ENCODE measurements around the gene SLC35A5.
"Not testable (repeated sequence)": the region's sequence is repeated elsewhere in the genome, so short reads cannot be mapped to it uniquely, and the experiment has no call there.

SLC35A5 gene, protein sequence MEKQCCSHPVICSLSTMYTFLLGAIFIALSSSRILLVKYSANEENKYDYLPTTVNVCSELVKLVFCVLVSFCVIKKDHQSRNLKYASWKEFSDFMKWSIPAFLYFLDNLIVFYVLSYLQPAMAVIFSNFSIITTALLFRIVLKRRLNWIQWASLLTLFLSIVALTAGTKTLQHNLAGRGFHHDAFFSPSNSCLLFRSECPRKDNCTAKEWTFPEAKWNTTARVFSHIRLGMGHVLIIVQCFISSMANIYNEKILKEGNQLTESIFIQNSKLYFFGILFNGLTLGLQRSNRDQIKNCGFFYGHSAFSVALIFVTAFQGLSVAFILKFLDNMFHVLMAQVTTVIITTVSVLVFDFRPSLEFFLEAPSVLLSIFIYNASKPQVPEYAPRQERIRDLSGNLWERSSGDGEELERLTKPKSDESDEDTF

DNA sequence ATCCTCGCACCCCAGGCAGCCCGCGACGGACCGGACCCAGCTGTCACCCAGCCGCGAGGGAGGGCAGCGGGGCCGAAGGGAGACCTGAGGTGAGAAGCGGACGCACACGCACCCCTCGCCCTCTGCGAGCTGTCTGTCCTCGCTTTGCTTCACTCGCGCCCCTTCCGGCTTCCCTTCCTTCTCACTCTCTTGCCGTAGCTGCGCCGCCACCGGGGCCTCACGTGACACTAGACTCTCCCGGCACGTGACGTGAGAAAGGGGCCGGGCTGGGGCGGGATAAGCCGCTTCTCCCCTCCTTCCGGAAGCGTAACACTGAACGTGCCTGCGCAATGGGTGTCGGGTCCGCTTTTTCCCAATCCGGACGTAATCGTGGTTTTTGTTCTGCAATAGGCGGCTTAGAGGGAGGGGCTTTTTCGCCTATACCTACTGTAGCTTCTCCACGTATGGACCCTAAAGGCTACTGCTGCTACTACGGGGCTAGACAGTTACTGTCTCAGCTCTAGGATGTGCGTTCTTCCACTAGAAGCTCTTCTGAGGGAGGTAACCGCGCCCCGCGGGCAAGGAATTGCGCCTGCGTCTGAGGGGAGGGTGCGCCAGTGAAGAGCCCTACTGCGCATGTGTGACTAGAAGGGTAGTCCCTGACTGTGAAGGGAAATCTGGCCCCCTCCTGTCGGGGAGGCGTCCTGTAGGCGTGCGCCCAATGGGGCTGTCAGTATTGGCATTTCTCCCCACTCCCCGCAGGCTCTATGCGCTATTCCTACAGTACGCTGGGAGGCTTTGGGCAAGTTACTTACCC is at the start of gene SLC35A5, which contains the start of gene ATG3:
Gene SLC35A5 (plus strand): TSS at position 312 of the 796 bp plus-strand sequence. CDS start 1,359 bp downstream, outside the sequence.
Gene ATG3 (minus strand): TSS at position 229 of the 796 bp plus-strand sequence. CDS start 434 bp downstream, outside the sequence.
- DNase-seq, result peak; percentile 98 to 99

DNA sequence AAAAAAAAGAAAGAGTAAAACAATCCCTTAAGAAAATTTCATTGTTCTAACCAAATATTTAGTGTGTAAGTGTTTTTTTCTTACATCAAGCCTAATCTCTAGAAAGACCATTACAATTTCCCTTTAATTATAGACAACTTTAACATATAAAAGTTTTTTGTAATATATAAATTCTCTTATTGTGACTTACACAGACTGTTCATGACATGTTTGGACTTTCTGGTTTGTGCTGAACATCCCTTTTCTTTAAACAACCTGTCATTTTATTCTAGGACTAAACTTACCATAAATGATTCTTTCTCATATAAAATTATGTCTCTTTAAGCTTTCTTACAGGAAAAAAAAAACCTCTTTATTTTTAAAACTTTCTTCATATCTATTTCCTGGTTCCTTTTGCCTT is 49.5 kb upstream of the SLC35A5 start:
- DNase-seq, result no peak

DNA sequence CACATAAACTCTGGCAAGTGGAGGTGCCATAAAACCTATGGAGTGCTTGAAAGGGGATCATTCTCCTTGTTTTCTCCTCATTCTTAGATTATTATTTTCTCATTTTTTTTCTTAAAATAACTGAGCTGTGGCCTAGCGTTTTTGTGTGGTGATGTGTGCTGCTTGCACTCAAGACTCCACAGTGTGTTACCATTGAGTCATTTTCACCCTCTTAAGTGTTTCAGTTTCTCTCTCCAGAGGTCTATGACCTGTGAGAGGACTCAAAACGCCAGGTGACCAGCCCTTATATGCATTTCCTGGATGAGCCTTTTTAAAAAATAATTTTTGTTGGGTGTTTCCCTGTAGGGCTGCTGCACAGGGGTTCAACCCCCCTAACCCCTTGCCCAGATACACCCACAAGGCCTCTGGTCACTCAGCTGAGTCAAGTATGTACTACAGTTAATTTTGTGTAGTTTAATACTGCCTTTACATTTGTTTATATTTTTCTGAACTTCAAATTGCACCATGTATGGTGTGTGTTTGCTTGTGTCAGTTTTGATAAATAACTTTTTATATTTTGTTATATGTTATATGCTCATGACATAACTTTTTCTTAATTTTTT is 47.2 kb upstream of the SLC35A5 start:
- no peak for DNase-seq

DNA sequence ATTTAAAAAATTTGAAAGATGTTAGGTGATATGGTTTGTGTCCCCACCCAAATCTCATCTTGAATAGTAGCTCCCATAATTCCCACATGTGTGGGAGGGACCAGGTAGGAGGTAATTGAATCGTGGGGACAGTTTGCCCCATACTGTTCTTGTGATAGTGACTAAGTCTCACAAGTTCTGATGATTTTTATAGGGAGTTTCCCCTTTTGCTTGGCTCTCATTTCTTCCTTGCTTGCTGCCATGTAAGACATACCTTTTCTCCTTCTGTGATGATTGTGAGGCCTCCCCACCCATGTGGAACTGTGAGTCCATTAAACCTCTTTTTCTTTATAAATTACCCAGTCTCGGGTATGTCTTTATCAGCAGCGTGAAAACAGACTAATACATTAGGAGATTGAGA is 42.9 kb upstream of the SLC35A5 start:
- DNase-seq, result peak in 1 of 2 donors; percentile 27

DNA sequence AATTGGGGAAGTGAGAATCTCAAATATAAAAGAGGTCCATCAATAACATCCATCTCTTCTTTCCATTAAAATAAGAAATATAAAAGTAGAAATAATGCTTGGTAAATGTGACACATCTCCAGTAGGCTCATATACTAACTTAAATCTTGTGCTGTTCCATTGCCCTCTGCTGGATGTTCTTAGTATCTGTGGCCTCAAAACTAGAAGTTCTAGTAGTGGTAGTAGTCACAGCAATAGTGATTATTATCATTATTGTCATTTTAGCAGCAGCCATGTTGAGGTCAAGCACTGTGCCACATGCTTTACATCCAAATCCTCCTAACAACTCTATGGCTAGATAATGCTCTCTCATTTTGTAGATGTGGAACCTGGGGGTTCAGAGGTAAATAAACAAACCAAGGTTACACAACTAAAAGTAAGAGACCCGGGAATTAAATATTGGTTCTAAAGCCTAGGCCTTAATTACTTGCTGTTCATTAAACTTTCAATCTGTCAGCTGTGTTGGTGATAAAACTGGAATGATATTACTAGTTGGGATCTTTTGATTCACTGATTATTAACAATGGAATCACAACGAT is 42.3 kb upstream of the SLC35A5 start:
- no peak for DNase-seq

DNA sequence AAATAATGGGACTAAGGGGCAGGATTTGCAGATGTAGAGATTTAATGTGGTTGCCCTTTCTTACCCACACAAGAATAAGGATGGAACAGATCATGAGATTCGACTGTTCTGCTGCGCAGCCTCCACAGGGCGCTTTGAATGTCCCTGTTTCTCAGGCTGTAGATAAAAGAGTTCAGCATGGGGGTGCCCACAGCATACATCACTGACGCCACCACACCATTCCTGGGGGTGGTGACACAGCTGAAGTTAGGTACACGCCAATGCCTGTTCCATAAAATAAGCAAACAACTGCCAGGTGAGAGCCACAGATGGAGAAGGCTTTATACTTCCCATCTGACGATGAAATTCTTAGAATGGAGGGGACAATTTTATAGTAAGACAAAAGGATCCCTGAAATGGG is 37.7 kb upstream of the SLC35A5 start:
- not testable (repeated sequence) for DNase-seq

DNA sequence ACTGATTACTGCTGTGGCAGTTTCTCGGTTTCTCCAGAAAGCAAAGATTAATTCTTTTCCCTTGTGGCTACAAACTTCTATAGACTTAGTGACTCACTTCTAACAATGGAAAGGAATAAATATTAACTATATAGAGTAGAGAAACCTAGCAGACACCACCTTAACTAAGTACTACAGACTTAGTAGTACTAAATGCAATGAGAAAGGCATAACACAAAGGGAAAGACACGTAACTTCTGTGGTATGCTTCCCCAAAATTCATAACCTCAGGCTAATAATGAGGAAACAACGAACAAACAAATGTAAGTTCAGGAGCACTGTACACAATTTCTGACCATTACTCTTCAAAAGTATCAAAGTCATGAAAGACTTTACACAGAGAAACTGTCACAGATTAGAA is 31.3 kb upstream of the SLC35A5 start:
- DNase-seq, result no peak

DNA sequence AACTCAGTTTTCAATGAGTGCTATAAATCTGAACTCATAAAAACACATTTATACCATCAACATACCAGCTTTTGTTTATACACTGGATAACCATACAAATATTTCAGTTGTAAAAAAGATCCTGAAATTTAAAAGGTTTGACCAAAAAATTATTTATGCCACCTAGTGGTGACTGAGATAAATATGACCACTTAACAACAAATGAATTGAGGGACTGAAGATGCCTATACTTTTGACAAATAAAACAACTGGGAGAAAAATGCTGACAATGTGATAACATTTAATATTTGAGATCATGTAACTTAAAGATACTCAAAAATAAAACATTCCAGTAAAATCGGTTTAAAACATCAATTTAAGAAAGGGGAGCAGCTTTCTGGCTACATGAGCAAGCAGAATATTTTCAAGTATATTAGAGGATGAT is 30.5 kb upstream of the SLC35A5 start:
- no peak for DNase-seq

DNA sequence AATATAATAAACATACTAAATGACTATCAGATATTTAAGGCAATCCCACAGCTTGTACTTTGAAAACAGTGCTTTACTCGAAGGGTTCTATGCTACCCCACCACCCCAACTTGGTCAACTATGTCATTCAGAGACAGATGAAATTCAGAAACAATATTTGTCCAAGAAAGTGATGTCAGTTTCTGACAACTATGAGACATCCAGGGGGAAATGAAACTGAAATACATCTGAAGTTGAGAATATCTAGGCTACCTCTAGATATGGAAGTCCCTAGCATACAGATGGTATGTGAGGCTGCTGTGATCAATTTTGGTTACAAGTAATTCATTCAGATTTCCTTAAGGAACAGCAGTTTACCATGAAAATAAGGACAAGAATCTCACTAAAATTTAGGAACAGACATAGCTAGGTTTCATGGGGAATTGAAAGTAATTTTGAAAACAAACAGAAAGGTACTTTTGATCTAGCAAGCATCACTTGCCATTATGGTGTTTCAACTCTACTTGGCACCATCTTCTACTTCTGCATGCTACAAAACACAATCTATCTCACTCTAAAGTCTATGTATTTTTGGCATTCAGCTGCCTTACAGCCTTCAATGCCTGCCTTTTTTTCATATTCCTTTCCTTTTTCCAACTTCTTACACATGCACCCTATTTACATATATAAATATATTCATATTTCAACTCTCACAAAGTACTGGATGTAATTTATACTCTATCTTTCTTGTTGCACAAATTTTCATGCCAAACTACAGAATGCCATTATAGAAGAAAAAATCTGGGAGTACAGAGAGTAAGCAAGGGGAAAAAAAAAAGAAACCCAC is 21.8 kb upstream of the SLC35A5 start:
- no peak for DNase-seq

DNA sequence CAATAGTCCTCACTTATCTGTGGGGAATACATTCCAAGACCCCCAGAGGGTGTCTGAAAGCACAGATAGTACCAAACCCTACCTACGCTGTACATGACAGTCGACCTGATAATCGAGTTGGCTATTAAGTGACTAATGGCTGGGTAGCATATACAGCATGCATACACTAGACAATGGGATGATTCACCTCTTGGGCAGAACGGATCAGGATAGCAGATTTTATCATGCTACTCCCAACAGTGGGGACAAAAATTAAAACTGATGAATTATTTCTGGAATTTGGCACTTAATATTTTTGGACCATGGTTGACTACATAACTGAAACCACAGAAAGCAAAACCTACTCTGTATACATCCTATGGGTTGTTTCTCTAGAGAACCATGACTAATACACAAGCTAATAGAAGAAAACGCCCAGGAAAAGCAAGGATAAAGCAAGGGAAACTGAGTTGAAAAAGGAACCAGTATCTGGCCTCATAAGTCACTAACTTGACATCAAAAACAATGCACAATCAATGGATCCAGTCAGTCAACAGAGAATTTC is 15.6 kb upstream of the SLC35A5 start:
- no peak for DNase-seq

DNA sequence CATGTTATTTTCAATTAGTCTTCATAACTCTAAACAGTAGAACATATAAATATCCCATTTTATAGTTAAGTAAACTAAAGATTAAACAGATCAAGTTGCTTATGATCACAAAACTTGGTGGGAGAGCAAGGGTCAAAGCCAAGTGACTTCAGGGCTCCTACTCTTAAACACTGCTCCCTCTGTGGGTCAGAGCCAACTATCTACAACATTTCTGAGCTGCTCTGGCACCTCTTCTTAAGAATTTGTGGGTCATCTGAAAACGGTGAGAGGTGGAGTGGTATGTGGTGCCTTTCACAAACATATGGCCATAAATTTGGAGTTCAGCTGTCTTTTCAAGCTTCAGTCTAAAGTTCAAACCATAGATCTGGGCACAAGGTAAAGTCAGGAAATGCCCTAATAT is 11.0 kb upstream of the SLC35A5 start:
- DNase-seq, result no peak

DNA sequence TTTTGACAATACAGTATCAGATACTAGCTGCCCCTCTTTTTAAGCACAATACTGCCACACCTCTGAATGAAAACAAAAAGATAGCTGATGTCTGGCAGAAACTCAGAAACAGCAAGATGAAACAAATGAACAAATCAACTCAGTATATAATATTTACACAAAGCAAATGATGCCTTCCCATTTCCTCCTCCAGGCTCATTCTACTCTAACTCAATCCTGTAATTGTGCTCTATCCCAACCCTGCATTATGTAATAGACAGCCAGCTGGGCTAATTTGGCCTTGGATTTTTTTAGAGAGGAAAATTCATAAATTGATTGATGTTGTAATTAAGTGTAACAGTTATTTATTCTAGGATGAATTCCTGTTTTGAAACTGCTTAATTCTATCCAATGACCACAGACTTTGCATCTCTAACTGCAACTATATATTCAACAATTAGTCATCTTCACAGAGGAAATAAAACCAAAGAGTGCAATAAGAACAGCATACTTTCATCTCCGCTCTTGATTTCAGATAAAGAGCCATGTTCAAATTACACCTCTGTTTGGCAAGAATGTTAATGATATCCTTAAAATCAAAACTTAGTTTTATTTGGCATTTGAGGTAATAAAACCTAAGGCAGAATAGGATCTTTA is 6.2 kb upstream of the SLC35A5 start:
- no peak for DNase-seq

DNA sequence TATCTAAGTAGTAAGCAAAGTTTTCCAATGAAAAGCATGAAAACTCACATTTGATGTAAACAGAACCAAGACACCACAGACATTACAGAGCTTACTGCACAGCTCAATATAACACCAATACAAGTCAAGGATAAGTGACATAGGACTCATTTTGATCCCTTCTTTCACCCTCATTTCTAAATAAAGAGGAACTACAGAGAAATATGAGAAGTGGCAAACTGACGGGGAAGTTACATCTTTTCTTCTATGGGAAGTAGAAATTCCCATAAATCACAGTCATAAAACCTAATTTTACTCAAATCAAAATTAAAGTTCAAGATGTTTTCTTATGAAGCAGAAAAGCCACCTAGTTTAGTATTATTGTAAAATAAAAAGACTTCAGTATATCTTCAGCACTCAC is 3.9 kb upstream of the SLC35A5 start:
- DNase-seq, result no peak

DNA sequence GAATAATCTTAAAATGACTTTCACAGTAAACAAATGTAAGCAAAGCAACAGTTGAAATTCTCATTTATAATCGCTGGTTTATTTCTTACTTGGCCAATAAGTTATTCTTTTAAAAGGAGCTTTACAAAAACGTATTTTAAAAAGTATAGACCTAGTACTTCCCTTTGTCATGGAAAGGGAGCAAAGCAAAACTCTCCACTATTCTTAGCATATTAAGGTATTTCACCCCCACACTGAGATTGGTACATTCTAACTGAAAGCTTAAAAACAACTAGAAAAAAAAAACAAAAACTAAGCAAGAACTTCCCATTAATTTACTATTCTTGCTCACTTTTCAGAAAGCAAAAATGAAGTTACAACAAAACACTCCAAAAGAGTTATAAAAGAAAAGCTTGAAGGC is 1.5 kb upstream of the SLC35A5 start:
- no peak for DNase-seq

DNA sequence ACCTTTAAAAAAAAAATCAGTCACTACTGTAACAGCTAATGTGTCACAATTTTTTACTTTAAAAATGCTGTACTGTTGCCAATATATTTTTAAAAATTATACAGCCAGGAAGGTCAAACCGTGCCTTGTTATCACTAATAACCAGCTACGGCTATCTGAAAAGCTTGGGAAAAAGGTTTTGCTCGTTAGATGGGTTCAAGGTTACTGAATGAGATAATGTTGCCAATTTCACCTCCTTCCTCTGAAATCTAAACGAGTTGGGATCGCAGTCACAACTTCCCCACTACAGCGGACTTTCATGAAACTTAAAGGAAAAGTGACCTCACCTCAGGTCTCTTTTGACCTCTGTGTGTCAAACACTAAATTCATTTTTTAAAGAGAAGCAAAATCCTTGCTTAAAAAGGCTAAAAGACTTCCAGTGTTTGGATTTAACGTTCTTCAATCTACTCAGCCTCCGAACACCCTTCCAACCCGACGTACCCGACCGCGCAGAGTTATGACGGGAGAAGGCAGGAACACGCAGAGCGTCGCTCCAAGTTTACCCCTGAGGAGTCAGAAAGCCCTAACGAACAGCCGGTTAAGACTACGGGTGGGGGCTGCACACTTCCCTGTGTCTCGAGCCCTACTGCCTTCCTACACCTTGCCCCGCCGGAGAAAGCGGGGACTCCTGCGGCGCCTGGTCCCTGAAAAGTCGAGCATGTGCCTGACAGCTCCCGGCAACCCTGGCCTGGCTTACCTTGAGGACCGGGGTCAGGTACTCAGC is 943 bp upstream of the SLC35A5 start:
- DNase-seq, result peak; percentile 72 to 79

DNA sequence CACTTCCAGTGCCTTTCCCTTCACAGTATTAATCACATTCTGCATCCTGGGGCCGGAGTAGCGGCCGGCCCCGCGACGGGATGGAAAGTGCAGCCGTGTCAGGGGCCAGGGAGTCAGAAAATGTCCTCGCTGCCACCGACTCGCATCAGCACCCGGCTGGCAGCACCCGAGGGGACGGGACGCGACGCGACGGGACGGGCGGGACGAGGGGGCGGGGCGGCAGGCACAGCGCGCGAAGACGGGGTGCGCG is 436 bp upstream of the SLC35A5 start:
- DNase-seq, result peak; percentile 83 to 86

DNA sequence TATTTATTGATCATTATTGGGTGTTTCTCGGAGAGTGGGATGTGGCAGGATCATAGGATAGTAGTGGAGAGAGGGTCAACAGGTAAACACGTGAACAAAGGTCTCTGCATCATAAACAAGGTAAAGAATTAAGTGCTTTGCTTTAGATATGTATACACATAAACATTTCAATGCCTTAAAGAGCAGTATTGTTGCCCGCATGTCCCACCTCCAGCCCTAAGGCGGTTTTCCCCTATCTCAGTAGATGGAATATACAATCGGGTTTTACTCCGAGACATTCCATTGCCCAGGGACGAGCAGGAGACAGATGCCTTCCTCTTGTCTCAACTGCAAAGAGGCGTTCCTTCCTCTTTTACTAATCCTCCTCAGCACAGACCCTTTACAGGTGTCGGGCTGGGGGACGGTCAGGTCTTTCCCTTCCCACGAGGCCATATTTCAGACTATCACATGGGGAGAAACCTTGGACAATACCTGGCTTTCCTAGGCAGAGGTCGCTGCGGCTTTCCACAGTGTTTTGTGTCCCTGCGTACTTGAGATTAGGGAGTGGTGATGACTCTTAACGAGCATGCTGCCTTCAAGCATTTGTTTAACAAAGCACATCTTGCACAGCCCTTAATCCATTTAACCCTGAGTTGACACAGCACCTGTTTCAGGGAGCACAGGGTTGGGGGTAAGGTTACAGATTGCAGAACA is 2.5 kb downstream of the SLC35A5 start:
- DNase-seq, result not testable (repeated sequence)

DNA sequence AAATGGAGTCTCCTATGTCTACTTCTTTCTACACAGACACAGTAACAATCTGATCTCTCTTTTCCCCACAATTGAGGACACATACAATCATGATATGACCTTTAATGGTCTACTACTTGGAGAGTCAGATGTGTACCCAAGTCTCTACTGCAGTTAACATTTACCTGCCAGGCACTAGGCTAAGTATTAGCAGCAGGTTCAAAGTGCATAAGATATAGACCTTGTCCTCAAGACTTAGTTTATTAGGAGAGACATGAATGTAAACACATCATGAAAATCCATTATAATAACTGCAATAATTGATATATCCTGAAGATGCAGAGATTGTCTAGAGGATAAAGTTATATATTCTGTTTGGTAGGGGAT is 3.1 kb downstream of the SLC35A5 start:
- DNase-seq, result no peak

DNA sequence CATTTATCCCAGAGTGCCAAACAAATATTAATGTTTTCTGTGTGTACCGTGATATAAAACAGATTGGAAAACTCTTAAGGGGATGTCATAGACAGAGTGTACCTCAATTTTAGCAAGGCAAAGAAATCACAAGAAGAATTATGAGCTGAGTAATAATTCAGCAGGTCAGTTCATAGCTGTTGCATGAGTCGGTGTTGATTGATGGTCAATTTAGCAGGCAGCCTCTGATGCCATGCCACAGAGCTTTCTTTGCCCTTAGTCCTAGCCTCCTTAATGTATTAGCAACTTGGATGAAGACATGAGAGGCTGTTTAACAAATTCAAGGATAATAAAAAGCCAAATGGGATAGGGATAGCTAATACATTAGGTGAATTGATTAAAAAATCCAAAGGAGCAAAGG is 6.8 kb downstream of the SLC35A5 start:
- DNase-seq, result no peak

DNA sequence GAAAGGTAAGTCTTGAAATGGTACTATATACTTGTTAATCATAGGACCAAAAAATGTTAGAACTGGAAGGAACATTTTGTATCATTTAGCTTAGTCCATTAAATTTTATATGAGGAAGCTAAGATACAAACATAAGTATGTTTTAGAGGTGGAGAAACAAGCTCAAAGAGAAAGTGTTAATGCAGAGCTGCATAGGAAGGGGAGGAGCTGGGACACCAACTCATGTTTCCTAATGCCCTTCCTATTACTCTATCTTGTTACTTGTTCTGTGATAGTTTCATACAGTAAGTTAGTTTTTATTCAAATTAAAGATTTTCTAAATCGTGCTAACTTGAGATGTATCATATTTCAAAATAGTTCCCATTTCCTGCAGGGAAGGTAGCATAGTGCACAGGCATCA is 7.4 kb downstream of the SLC35A5 start:
- no peak for DNase-seq

Measured in stimulated activated CD4-positive, alpha-beta T cell treated with anti-CD3 and anti-CD28 coated beads, Interleukin-2, amount 100 ng/mL, for 24 hours (primary cell).